HG03025 (cell line): ENCODE results near the gene HOXB4.

ENCODE experiments used
- ATAC-seq: cut with Tn5 transposase; IDR thresholded peaks from one replicate; pipeline ENCODE4 v1.9.1; 2021; ENCODE audit warnings: mild to moderate bottlenecking, moderate library complexity; ENCODE audit not compliant: unreplicated experiment, low FRiP score

Gene HOXB4

DNA sequence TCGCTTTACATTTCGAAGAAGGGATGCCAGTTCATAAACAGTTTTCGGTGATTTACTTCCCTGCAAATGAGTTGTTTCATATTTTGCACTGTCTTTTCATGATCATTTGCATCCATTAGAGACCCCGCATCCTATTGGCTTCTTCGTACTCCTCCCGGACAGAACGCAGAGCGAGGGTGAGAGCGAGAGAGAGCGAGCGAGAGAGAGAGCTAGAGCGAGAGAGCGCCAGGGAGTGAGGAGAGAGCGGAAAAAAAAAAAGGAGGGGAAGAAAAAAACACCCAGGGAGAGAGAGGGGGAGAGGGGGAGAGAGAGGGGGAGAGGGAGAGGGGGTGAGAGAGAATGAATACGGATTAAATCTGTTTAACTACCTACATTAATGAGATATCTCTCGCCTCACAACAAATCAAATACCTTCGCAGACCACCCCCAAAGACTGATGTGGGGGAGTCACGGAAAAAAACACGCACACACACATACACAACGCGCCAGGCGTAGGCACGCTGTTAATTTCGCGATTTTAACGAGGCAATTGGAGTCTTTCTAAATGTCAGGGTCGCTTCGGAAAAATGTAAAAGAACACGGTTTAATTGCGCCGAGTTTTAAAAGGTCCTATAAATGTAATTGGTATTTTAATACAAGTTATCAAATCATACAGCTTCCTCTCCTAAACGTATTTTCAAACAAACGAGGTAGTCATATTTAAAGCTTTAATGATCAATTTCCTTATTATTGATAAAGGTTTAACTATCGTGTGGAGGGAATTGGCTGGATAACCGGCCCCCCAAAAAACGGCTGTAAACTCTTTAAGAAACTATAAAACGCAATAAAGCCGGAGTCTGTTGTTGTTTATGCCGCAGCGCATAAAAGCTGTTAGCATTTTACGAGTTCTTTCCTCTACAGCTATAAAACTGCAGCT lies 37.2 kb upstream of the HOXB4 start, which contains the start of gene HOXB8:
HOXB8 (minus strand) TSS at position 246 of the 916 bp plus-strand sequence. CDS start 588 bp downstream, outside the sequence.
- ATAC-seq: no peak

DNA sequence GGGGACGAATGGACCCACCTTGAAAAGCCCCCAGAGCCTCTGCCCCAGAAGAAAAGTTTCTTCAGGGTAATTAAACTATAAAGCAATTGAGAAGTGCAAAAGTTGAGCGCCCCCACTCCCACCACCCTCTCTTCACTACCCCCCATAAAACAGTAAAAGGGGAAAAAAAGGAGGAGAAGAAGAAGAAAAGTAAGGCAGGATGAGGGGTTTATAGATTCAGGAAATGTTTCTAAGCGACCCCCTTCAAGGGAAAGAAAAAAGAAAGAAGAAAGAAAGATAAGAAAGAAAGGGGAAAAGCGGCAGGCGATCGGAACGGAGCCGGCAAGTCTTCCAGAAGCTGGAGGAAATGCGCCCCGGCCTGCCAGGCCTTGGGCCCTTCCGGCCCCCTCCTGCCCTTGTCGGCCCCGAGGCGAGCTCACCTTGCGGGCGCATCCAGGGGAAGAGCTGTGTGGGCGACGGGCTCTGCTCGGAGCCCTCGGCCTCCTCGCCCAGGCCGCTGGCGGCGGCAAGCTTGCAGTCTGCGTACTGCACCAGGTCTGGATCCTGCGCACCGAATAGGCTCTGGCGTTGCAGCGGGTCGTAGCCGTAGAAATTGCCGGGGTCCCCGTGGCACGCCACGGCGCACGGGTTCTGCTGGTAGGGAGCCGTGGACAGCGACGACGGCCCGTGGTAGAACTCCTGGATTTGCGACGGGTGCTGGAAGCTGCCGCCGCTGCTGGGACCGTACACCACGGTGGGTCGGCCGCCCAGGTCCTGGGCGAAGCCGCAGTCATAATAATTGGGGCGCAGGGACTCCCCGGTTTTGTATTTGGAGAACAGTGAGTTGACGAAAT lies 35.9 kb upstream of the HOXB4 start:
- no peak for ATAC-seq

DNA sequence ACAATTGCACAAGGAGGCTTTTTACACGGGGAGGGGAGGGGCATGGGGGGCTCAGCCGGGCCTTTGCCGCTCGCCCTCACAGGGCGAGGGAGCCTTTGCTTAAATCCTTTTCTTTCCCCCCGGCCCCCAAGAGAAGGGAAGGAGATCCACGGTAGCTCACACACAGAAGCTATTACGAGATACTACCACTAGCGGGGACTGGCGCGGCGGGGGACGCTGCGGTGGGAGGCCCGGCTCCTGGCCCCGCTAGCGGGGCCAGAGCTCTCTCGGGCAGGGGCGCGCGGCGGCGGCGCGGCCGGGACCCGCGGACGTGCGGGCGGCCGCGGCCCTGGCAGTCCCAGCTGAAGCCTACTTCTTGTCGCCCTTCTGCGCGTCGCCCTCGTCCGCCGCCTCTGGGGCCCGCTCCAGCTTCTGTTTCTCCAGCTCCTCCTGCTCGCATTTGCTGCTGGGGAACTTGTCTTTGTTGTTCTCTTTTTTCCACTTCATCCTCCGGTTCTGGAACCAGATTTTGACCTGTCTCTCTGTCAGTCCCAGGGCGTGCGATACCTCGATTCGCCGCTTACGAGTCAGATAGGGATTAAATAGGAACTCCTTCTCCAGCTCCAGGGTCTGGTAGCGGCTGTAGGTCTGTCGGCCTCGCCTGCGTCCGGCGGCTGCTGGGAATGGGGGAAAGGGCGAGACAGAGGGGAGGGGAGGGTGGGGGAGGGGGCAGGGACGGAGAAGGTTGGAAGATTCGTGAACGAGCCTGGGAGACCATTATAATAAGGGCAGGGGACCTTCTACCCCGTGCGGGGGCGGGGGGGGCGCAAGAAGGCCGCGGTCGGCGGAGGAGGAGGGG lies 34.9 kb upstream of the HOXB4 start:
- no peak for ATAC-seq

DNA sequence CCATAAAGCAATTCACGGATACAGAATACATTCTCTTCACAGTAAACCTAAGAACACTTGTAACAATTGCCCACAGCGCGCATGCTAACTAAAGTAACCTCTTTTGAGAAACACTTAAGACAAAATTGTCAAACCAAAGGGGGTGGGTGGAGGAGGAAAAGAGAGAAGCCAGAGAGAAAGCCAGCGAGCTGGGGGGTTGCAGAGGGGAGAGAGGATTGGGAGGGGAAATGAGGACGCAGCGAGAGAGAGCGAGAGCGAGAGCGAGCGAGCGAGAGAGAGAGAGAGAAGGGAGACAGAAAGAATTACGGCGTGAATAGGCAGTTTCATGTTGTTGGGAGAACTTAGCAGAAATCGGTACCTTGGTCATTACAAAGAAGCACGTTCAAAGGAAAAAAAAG lies 34.3 kb upstream of the HOXB4 start:
- no peak for ATAC-seq

DNA sequence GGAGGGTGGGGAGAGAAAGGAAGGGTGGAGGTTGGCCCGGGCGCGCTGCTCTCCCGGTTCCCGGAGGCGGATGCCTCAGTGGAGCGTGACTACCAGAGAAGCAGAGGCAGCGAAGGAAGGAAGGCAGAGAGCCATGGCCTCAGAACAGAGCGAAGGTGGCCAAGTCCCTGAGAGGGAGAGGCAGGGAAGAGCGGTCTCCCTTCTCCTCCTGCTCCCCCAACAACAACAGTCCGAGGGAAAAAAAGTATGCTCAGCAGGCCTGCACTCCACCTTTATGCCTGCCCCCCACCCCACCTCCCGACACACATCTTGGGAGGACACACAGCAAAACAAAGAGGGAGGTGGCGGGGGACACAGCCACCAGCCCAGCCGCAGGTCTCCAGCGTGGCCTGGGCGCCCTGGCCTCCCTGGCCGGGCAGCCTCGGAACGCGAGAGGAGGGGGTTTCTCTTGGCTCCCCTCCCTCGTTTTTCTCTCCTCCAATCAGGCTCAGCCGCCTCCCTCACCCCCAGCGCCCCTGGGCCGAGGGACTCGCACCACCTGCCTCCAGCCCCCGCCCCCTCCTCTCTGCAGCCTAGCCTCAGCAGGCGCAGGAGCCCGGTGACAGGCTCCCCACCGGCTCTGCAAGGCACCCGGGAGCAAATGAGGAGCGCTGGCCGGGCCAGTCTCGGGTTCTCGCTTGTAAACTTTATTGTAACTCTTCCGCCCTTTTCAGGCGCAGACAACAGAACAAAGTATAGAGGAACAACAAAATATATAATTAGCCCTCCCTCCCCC lies 33.7 kb upstream of the HOXB4 start:
- ATAC-seq: no peak

DNA sequence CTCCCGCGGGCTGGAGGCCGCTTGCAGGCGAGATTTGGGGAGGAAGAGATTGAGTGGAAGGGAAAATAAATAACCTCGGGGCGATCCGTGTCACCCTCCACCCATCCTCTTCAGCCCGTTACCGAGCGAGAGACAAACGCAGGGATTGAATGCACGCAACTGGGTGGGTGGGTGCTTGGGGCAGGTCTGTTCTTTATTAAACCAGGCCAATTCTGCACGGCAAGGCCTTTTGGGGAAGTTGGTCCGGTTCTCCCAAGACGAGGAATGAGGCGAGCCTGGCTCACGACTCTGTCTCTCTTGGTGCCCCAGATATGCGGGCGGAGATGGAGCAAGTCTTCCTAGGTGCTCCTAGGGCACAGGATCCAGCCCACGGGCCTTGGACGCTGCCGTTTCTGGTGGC lies 33.1 kb upstream of the HOXB4 start:
- ATAC-seq: no peak

DNA sequence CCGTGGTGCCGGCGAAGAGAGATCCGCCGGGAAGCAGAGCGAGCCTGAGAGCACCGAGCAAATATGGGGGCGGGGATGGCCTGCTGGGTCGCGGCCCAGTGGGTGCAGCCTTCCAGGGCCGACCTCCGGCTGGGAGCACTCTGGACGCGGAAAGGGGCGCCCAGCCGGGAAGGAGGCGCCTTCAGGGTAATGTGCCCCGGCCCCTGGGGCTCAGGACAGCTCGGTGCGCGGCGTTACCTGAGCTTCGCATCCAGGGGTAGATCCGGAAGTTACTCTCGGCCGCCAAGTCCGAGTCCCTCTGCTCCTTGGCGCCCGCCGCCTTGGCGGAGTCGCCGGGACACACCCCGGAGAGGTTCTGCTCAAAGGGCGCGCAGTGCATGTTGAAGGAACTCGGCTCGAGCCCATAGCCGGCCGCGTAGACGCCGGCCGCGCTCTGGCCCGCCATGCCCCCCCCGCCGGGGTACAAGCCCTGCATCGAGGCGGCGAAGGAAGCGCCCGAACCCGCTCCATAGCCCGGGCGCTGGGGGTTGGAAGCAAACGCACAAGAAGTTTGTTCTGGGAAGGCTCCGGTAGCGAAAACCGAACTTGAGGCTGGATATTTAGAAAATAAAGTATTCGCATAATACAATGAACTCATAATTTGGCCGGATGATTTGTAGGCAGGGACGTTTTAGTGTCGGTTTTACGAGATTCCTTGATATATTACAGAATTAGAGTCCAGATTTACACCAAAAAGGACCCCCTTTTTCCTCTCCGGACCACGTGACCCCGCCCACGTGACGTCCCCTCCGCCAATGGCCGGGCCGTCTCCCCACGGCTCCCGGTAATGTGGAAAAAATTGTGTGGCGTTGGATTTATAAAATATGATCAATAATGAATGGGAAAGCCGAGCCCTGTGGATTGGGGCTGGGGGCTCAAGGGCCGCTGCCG lies 32.4 kb upstream of the HOXB4 start, which contains the start of gene HOXB7:
HOXB7 (minus strand) TSS at position 736 of the 930 bp plus-strand sequence; CDS start at position 637, 99 bp downstream.
- no peak for ATAC-seq

DNA sequence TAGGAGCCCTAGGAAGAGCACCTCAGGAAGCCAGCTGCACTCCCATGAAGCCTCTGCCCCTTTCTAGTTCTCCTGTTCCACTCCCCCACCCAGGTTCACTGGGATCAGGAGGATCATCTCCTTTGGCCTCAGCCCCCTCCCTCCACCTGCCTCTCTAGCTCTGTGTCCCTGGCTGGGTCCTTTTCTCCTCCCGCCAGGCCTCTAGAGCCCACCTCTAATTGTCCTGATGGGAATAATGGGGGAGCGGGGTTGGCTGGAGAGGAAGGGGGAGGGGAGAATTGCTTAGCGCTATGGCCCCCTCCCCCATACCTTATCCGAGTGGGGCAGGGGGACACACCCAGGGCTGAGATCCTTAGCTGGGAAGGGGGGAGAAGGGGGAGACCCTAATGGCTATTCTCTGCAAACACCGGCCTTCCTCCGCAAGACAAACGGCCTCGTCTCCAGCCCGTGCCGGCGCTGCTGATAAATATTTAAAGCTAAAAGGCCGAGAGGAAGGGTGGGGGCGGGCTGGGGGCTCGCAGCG lies 31.7 kb upstream of the HOXB4 start:
- ATAC-seq: no peak

DNA sequence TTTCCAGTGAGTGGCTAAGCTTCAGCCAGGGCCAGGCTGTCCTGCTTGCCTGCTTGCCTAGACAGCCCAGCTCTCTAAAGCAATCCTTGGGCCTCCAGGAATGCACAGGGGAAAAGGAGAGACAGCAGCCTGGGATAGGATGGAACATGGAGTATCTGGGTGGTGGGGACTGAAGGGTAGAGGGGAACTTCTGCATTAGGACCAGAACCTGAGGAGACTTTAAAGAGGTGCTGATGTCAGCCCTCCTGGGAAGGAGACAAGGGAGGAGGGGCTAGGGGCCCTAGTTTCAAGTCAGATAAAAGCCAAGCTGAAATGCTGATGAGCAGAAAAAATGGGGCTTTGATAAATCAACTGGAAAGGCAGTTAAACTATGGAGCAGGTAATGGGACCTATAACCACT lies 30.9 kb upstream of the HOXB4 start:
- ATAC-seq: no peak

DNA sequence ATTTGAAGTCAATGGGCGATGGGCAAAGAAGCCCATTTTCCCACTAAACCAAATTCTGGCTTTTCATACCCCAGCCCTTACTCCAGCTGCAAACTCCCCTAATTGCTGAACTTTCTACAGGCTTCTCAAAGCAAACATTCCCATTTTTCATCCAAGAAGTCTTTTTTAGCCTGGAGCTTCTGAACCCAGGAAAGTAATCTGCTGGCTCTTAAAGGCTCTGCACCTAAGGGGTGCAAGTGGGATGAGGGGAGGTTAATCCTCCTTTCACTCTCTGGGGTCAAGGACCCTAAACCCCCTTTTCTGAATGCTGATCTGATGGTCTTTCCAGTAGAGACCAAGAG lies 30.3 kb upstream of the HOXB4 start:
- no peak for ATAC-seq

DNA sequence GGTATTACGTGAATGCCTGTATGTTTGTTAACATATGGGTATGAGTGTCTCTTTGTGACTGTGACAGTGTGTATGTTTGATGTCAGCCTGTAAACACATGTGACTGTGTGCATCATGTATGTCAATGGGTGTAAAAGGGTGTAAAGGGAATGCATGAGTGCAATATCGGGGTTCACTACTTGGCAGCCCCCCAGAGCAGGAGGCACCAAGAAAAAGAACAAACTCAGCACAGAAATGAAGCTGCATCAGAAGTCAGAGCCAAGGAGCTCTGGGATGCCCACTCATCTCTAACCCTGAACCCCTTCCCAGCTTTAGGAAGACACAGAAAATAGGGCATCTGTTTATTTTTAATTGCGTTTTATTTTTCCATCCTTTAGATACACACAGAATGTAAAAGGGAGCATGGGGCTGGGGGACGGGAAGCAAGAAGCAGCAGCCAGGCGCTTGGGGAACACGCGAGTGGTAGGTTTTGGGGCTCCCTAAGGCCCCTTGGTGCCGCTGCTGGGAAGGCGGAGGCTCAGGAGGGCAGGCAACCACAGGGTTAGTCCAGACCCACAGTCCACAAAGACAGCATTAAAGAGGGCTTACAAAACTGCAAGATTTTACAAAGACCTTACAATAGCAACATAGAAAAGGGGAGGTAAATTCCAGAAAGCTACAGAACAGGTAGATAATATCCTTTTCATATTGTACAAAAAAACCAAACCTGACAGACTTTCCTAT lies 28.9 kb upstream of the HOXB4 start:
- ATAC-seq: no peak

DNA sequence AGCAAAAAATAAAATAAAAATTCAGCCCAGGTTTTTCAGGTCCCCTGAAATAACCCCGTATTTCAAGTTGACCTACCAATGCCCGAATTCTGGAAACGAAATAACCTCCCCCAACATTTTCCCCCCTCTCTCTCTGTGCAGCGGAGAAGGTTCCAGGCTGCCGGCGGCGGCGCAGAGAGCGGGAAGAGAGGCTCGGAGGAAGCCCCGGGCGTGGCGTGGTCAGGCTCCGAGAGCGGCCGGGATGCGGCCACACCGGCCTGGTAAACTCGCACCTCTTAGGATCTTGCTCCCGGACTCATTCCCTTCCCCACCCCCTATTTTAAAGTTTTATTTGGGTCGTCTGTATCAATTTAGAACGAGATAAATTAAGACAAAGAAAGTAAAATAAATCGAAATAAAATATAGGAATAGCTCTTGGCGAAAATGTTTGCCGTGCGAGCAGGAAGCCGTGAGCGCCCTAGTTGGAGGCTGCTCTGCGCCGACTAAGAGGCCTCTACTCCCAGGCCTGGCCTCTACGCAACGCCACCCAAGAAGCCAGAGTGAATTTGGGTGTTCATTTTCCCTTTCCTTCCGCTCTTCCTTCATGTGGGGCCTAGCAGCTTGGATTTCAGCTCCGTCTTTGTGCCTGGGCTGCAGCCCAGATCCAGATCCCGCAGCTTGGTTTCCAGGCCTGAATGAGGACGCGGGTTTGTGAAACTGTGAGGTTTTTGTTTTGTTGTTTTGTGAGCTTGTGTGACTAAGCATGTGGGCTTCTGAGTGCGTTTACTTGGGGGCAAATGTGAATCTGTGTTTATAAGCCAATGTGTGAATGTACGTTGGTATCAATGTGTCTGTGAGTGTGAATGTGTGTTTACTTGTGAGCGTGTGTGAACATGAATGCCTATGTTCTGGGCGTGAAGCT lies 28.1 kb upstream of the HOXB4 start:
- ATAC-seq: no peak

DNA sequence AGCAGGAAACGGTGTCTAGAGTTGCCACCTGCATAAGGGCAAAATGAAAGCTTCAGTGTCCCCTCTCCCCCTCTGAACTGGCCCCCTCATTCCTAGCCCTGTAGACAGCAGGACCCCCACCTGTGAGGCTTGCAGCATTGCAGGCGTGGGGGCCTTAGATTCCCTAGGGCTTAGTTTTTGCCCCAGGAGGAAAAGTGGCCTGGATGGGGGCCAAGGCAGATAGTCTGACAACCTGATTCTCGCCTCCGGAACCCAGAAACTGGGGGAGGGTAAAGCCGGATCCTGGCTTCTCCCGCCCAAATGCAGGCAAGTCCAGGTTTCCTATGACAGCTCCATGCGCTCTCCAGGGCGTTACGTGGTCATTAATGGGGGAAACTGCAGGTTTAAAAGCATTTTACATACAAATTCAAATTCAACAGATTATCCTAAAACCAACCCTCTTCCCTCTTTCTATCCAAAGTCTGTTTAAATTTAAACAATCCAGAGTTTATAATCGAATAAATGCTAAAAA lies 27.3 kb upstream of the HOXB4 start:
- no peak for ATAC-seq

DNA sequence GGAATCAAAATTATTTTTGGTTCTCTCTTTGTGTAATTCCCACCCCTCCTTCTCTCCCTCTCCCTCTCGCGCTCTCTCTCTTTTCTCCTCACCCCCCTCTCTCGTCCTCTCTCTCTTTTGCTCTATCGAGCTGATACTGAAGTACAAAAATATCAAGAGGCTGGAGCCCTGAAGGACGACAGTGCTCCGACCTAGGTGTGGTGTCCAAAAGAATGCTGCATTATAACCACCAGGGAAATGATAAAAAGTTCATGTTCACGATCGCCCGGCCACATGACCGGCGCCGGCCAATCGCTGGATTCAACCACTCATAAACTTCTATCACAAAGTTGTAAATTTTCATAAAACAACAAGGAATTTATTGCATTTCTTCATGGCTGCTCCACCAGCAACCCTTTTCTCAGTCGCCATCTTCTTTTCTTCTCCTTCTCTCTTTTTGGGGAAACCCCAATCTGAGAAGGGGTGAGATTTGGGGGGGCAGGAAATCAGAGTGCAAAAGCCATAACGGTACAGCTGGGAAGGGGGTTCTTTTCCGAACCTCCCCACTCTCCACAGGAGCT lies 26.7 kb upstream of the HOXB4 start, which contains the start of gene HOXB6:
HOXB6 (minus strand) TSS at position 217 of the 560 bp plus-strand sequence. CDS start 6,836 bp downstream, outside the sequence.
- ATAC-seq: no peak

DNA sequence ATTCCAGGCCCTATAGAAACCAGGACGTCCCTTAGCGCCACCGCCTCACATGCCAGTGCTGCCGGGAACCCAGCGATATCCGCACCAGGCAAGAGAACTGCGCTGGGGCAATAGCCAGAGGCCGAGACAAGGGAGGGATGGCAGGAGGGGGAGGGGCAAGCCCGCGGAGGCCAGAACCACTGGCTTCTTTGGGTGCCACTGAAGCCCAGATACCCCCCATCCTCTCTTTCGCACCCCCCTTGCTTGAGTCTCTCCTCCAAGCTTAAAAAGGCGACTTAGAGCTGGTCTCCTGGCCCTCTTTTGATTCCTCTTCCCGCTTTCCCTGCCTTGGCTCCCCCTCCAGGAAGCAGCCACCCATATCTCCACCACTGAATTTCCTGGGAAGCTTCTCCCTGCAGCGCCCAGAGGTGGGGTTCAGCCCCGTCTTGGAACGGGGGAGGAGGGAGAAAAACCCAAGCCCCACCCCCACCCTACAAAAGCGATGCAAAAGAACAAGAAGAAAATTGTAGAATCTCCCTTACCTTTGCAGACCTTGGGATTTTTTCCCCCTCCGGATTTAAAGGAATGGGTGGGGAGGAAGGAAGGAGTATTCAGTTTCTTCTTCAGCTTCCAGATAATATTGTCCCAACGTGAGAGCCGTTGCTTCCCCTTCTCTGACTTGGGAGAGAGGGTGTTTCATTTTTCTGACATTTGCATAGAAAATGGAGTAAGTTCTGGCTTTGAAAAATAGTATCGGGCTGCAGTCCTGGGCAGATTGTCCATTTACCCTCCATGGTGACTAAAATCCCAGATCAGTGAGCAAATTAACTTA lies 26.0 kb upstream of the HOXB4 start:
- no peak for ATAC-seq
